SK-N-SH (cell line): ENCODE results near the gene DHX36. TPM values are rescaled to one million over a fixed set of nuclear protein-coding genes. Genes with fewer than 3 reads are reported as not detected.
A peak's percentile ranks its signal among the peaks of the same experiment; 100 is the strongest.

Source experiments
- CTCF ChIA-PET: fragments of 300-600, 350-600 bp; formaldehyde crosslinking; extraction: SDS; loops from one replicate; lab custom pipeline; 2021; lab: Yijun Ruan, JAX
- POLR2A ChIA-PET: fragments of 350-600 bp; sonication (Branson Sonifier 250); formaldehyde crosslinking; extraction: SDS; loops from one replicate; lab custom pipeline; 2020; ENCODE audit warnings: antibody characterized with exemption, inconsistent platforms; lab: Yijun Ruan, JAX
- DNase-seq: peaks from one replicate; pipeline ENCODE4 v3.0.0; 2012
- H2AFZ ChIP-seq: fragments of 200-600 bp; sonication (generic); 2 replicates; pipeline ENCODE4 v1.8.1; 2016; ENCODE audit warnings: antibody characterized with exemption, mild to moderate bottlenecking, low read depth
- H3F3A ChIP-seq: fragments of 200-600 bp; sonication (generic); replicated peaks from 2 replicates; pipeline ENCODE3; 2016; ENCODE audit warnings: antibody characterized with exemption, mild to moderate bottlenecking; ENCODE audit not compliant: insufficient read depth
- H3K27ac ChIP-seq, 2 experiments: fragments of 200-500 bp in 1 of 2; fragments of 200-600 bp in 1 of 2; sonication (Bioruptor generic) in 1 of 2; sonication (generic), shearing (Covaris generic) in 1 of 2; 2 replicates each; pipeline versions ENCODE4 v1.5.1 to v1.6.1; 2014 to 2016; ENCODE audit warnings: low read depth in 2 of 2, inconsistent platforms in 1 of 2, low read length in 1 of 2, mild to moderate bottlenecking in 1 of 2, mixed read lengths in 1 of 2
- H3K27me3 ChIP-seq: fragments of 200-600 bp; sonication (generic), shearing (Covaris generic); 2 replicates; pipeline ENCODE4 v1.6.1; 2016; ENCODE audit warnings: mixed run types; ENCODE audit not compliant: insufficient read depth
- H3K36me3 ChIP-seq, 2 experiments: fragments of 200-500 bp in 1 of 2; fragments of 200-600 bp in 1 of 2; sonication (Bioruptor generic) in 1 of 2; sonication (generic) in 1 of 2; replicated peaks in 1 of 2; 2 replicates each; pipeline versions ENCODE3 to v1.5.1; 2014 to 2016; ENCODE audit warnings: low read length in 1 of 2, mild to moderate bottlenecking in 1 of 2; ENCODE audit not compliant: insufficient read depth in 2 of 2, control insufficient read depth in 1 of 2
- H3K4me1 ChIP-seq, 2 experiments: fragments of 200-500 bp in 1 of 2; fragments of 200-600 bp in 1 of 2; sonication (Bioruptor generic) in 1 of 2; sonication (generic), shearing (Covaris generic) in 1 of 2; 2 replicates each; pipeline versions ENCODE4 v1.5.1 to v1.6.1; 2014 to 2016; ENCODE audit warnings: low read depth in 1 of 2, low read length in 1 of 2, mixed run types in 1 of 2; ENCODE audit not compliant: insufficient read depth in 2 of 2, control insufficient read depth in 1 of 2
- H3K4me2 ChIP-seq: fragments of 200-600 bp; sonication (generic), shearing (Covaris generic); 2 replicates; pipeline ENCODE4 v1.6.1; 2017; ENCODE audit warnings: mixed run types
- H3K4me3 ChIP-seq, 2 experiments: fragments of 200-500 bp in 1 of 2; fragments of 200-600 bp in 1 of 2; sonication (Bioruptor generic) in 1 of 2; sonication (generic), shearing (Covaris generic) in 1 of 2; 2 replicates each; pipeline versions ENCODE4 v1.5.1 to v1.8.1; 2014 to 2016; ENCODE audit warnings: low read depth in 2 of 2, inconsistent platforms in 1 of 2, low read length in 1 of 2, mild to moderate bottlenecking in 1 of 2, mixed read lengths in 1 of 2, moderate library complexity in 1 of 2
- H3K79me2 ChIP-seq: fragments of 200-600 bp; sonication (generic); 2 replicates; pipeline ENCODE4 v1.8.1; 2017; ENCODE audit warnings: mild to moderate bottlenecking; ENCODE audit not compliant: insufficient read depth
- H3K9ac ChIP-seq: fragments of 200-600 bp; sonication (generic); 2 replicates; pipeline ENCODE4 v1.6.1; 2017; ENCODE audit warnings: mixed run types
- H3K9me2 ChIP-seq: fragments of 200-600 bp; sonication (generic); 2 replicates; pipeline ENCODE4 v1.6.1; 2017; ENCODE audit warnings: mixed run types
- H3K9me3 ChIP-seq: fragments of 200-600 bp; sonication (generic); 2 replicates; pipeline ENCODE4 v1.6.1; 2017; ENCODE audit warnings: mixed run types, mild to moderate bottlenecking, moderate library complexity
- H4K20me1 ChIP-seq: fragments of 200-600 bp; sonication (generic); 2 replicates; pipeline ENCODE4 v1.6.1; 2017; ENCODE audit warnings: mild to moderate bottlenecking, mixed run types; ENCODE audit not compliant: insufficient read depth
- EZH2phosphoT487 ChIP-seq: fragments of 200-600 bp; sonication (generic); IDR thresholded peaks from 2 replicates; pipeline ENCODE4 v1.6.1; 2017; ENCODE audit warnings: low read depth, mixed run types, mild to moderate bottlenecking, antibody characterized with exemption, moderate library complexity, borderline replicate concordance
- FOSL2 ChIP-seq: IDR thresholded peaks from 2 replicates; pipeline ENCODE4 v1.4.0; 2012; ENCODE audit warnings: low read depth, mild to moderate bottlenecking, moderate library complexity, borderline replicate concordance
- GATA2 ChIP-seq: sonication (generic); formaldehyde crosslinking; IDR thresholded peaks from 2 replicates; pipeline ENCODE4 v1.5.0; 2020; ENCODE audit warnings: mild to moderate bottlenecking, missing genetic modification reagents
- MXI1 ChIP-seq: IDR thresholded peaks from 2 replicates; pipeline ENCODE4 v1.6.1; 2012; ENCODE audit warnings: mild to moderate bottlenecking, low read depth, low read length, improper control_type of control experiment
- NFIC ChIP-seq: IDR thresholded peaks from 2 replicates; pipeline ENCODE4 v1.4.0; 2012; ENCODE audit warnings: borderline replicate concordance
- POLR2AphosphoS5 ChIP-seq: IDR thresholded peaks from 2 replicates; pipeline ENCODE4 v1.6.1; 2012; ENCODE audit warnings: low read depth, low read length
- RAD21 ChIP-seq: IDR thresholded peaks from 2 replicates; pipeline ENCODE4 v1.6.1; 2012; ENCODE audit warnings: mild to moderate bottlenecking, low read length
- RCOR1 ChIP-seq: fragments of 150-350 bp; IDR thresholded peaks from 2 replicates; pipeline ENCODE4 v1.6.1; 2017; ENCODE audit warnings: antibody characterized with exemption, low read length
- SMC3 ChIP-seq: IDR thresholded peaks from 2 replicates; pipeline ENCODE4 v1.6.1; 2012; ENCODE audit warnings: low read depth, low read length, improper control_type of control experiment
- TCF12 ChIP-seq: IDR thresholded peaks from 2 replicates; pipeline ENCODE4 v1.4.0; 2012
- YY1 ChIP-seq: IDR thresholded peaks from 2 replicates; pipeline ENCODE4 v1.4.0; 2012; ENCODE audit warnings: low read depth, mild to moderate bottlenecking
- WGBS: methylation state at CpG from one replicate; pipeline ENCODE4 v1.1.6; 2017; ENCODE audit warnings: low lambda C conversion rate; 5-methylcytosine and 5-hydroxymethylcytosine counted together
- polyA plus RNA-seq, 3 experiments: library from polyadenylated mRNA; depleted of rRNA; stranded (reverse); fragments of >200 nt; gene quantifications; 2 replicates each; pipeline ENCODE4 v1.2.3, GENCODE V29; 2012
- TF ChIP-seq, protein P1 (sequence below): fragments of 150-350 bp; IDR thresholded peaks from 2 replicates; pipeline ENCODE4 v1.6.1; 2017; ENCODE audit warnings: antibody characterized with exemption, low read length, low read depth, borderline replicate concordance

The DHX36 gene
- polyA plus RNA-seq, 1 of the 3 experiments (the other 2 are of a cell fraction) = 22.8 TPM

- TF ChIP-seq POLR2AphosphoS5 (no peak), RCOR1 (no peak), MXI1 (no peak)
These were observed 79.6 kb downstream of the DHX36 start (continued) for GRCh38 chr3:154244644-154245043.

DNA sequence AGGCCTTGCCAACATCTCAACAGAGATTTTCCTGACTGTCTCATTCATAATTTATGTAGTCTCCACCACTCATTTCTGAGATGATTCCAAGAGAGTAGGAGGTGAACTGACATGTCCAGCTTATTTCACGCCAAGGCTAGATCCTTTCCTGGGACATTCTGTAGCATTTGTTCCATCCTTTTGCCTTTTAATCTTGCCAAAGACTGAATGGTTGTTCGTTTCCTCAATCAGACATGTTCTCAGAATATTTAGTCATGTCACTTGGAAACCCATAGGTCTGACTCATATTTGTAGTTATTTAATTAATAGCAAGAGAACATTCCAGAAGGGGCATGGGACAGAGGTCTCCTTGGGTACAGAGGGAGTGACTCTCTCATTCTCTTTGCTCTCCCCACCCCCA is 80.9 kb downstream of the DHX36 start:
- no peaks in the 10 kb centered on the region for H3K9me2 ChIP-seq
- H3K27ac ChIP-seq = peak overlapping the region in 1 of 2 experiments; percentile 66; a peak in 2 of 4 replicates
- 69% methylated on average over 2 of the region's 2 CpGs for WGBS
- H3K4me2 ChIP-seq = no peak overlapping the region; the same call in 1 of the 2 replicates
- no peak overlapping the region for H3K4me3 ChIP-seq
- no peak for DNase-seq
- no peaks in the 10 kb centered on the region for H3K79me2 ChIP-seq
- H3F3A ChIP-seq = peaks cover 9% of the 10 kb centered on the region
- TF ChIP-seq FOSL2 (peak; percentile 8; the same call in 1 of the 2 replicates), EZH2phosphoT487 (no peak)
- peaks cover 7 to 10% of the 10 kb centered on the region in 2 experiments; a peak in 3 of 4 replicates for H3K4me1 ChIP-seq
- POLR2A ChIA-PET = no interaction called here
- peaks cover 0 to 2% of the 10 kb centered on the region in 2 experiments for H3K36me3 ChIP-seq
- H3K9me3 ChIP-seq = no peaks in the 10 kb centered on the region
- H4K20me1 ChIP-seq = no peaks in the 10 kb centered on the region
- peak overlapping the region; percentile 48; the same call in 1 of the 2 replicates for H2AFZ ChIP-seq
- no peak overlapping the region for H3K9ac ChIP-seq
- CTCF ChIA-PET = interaction anchor here (0.6 kb wide), 1 partner anchor 27 kb away, joined by 3 read pairs; no protein-coding TSS in a partner anchor
- no peaks in the 10 kb centered on the region for H3K27me3 ChIP-seq

- no peak overlapping the region for H3K4me2 ChIP-seq
- ChIA-PET CTCF (interaction anchor here (1.3 kb wide), 1 partner anchor 9 kb away, joined by 4 read pairs; no protein-coding TSS in a partner anchor), POLR2A (no interaction called here)
- H2AFZ ChIP-seq = no peak overlapping the region
- H3K9me3 ChIP-seq = no peaks in the 10 kb centered on the region
- peaks cover 9% of the 10 kb centered on the region for H3F3A ChIP-seq
- H3K4me3 ChIP-seq = no peak overlapping the region
- peaks cover 0 to 2% of the 10 kb centered on the region in 2 experiments for H3K36me3 ChIP-seq
- H3K9me2 ChIP-seq = no peaks in the 10 kb centered on the region
- H4K20me1 ChIP-seq = no peaks in the 10 kb centered on the region
- TF ChIP-seq POLR2AphosphoS5 (no peak), TCF12 (no peak), YY1 (no peak), GATA2 (CRISPR knock-in tag) (no peak), SMC3 (no peak), RAD21 (no peak), NFIC (no peak)
- TF ChIP-seq, protein P1, sequence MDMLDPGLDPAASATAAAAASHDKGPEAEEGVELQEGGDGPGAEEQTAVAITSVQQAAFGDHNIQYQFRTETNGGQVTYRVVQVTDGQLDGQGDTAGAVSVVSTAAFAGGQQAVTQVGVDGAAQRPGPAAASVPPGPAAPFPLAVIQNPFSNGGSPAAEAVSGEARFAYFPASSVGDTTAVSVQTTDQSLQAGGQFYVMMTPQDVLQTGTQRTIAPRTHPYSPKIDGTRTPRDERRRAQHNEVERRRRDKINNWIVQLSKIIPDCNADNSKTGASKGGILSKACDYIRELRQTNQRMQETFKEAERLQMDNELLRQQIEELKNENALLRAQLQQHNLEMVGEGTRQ = no peak
- TF ChIP-seq, all 33 proteins: peak for 0
- H3K27me3 ChIP-seq = no peaks in the 10 kb centered on the region
- DNase-seq = no peak
- H3K27ac ChIP-seq = peak overlapping the region in 1 of 2 experiments; percentile 66; a peak in 2 of 4 replicates
- H3K79me2 ChIP-seq = no peaks in the 10 kb centered on the region
- WGBS = 76% methylated on average over 4 of the region's 4 CpGs
- H3K9ac ChIP-seq = no peak overlapping the region
- peaks cover 2 to 10% of the 10 kb centered on the region in 2 experiments; a peak in 3 of 4 replicates for H3K4me1 ChIP-seq
These were observed 81.5 kb downstream of the DHX36 start for GRCh38 chr3:154242766-154243165.
